GM23338 (cell line): ENCODE measurements around the gene MANSC1. TPM values are rescaled to one million over a fixed set of nuclear protein-coding genes. Genes with fewer than 3 reads are reported as not detected.

Experiments used
- ATAC-seq: fragments of 200-7000 bp; cut with Tn5 transposase; 3 replicates; pipeline ENCODE4 v1.9.1; 2020
- DNase-seq: peaks from one replicate; pipeline ENCODE4 v3.0.0-alpha.2; 2015; ENCODE audit warnings: low spot score
- H2AFZ ChIP-seq: fragments of 200-600 bp; sonication (generic); 2 replicates; pipeline ENCODE4 v1.8.0; 2016; ENCODE audit warnings: antibody characterized with exemption, mild to moderate bottlenecking, moderate library complexity
- H3F3A ChIP-seq: fragments of 200-600 bp; sonication (generic); replicated peaks from 2 replicates; pipeline ENCODE4 v1.8.0; 2017; ENCODE audit warnings: antibody characterized with exemption, mixed run types, low read depth
- H3K27ac ChIP-seq: fragments of 200-600 bp; sonication (generic); 2 replicates; pipeline ENCODE4 v1.6.1; 2016; ENCODE audit warnings: low read depth
- H3K27me3 ChIP-seq: fragments of 200-600 bp; sonication (generic); 2 replicates; pipeline ENCODE4 v1.8.0; 2016; ENCODE audit warnings: mild to moderate bottlenecking, mixed run types, moderate library complexity; ENCODE audit not compliant: insufficient read depth
- H3K36me3 ChIP-seq: fragments of 200-600 bp; sonication (generic); 2 replicates; pipeline ENCODE4 v1.8.0; 2016; ENCODE audit warnings: mild to moderate bottlenecking; ENCODE audit not compliant: insufficient read depth
- H3K4me1 ChIP-seq: fragments of 200-600 bp; sonication (generic); 2 replicates; pipeline ENCODE4 v1.8.0; 2016; ENCODE audit warnings: mild to moderate bottlenecking, moderate library complexity; ENCODE audit not compliant: insufficient read depth
- H3K4me2 ChIP-seq: fragments of 200-600 bp; sonication (generic); 2 replicates; pipeline ENCODE4 v1.7.1; 2017; ENCODE audit warnings: mixed run types
- H3K4me3 ChIP-seq: fragments of 200-600 bp; sonication (generic); 2 replicates; pipeline ENCODE4 v1.6.1; 2016; ENCODE audit warnings: mixed run types
- H3K79me2 ChIP-seq: fragments of 200-600 bp; sonication (generic); replicated peaks from 2 replicates; pipeline ENCODE4 v1.8.0; 2017; ENCODE audit warnings: mild to moderate bottlenecking; ENCODE audit not compliant: insufficient read depth
- H3K9me2 ChIP-seq: fragments of 200-600 bp; sonication (generic); 2 replicates; pipeline ENCODE4 v1.8.0; 2017; ENCODE audit not compliant: insufficient read depth
- H4K20me1 ChIP-seq: fragments of 200-600 bp; sonication (generic); replicated peaks from 2 replicates; pipeline ENCODE4 v1.8.0; 2017; ENCODE audit warnings: mild to moderate bottlenecking; ENCODE audit not compliant: insufficient read depth
- H3K27ac Mint-ChIP-seq: 2 replicates; pipeline ENCODE4 v1.8.0; 2020; ENCODE audit warnings: inconsistent platforms, mild to moderate bottlenecking, moderate library complexity, mixed read lengths
- H3K27me3 Mint-ChIP-seq: 3 replicates; pipeline ENCODE4 v1.8.0; 2022; ENCODE audit warnings: low read depth, mild to moderate bottlenecking, moderate library complexity, mixed read lengths, inconsistent platforms; ENCODE audit not compliant: insufficient read depth, poor library complexity
- H3K36me3 Mint-ChIP-seq: 3 replicates; pipeline ENCODE4 v1.8.0; 2021; ENCODE audit warnings: low read depth, mild to moderate bottlenecking, inconsistent platforms, moderate library complexity, mixed read lengths
- H3K4me1 Mint-ChIP-seq: 3 replicates; pipeline ENCODE4 v1.8.0; 2020; ENCODE audit warnings: mild to moderate bottlenecking, inconsistent platforms, mixed read lengths
- H3K4me3 Mint-ChIP-seq: 3 replicates; pipeline ENCODE4 v1.8.0; 2021; ENCODE audit warnings: moderate library complexity, mild to moderate bottlenecking, inconsistent platforms, mixed read lengths
- H3K9me3 Mint-ChIP-seq: 3 replicates; pipeline ENCODE4 v1.8.0; 2020; ENCODE audit warnings: moderate library complexity, mild to moderate bottlenecking, inconsistent platforms, mixed read lengths
- CREB1 ChIP-seq: fragments of 250-450 bp; sonication (Bioruptor Pico); IDR thresholded peaks from 2 replicates; pipeline ENCODE4 v1.5.0; 2020; ENCODE audit warnings: low read depth, mild to moderate bottlenecking, moderate library complexity
- EZH2 ChIP-seq: fragments of 200-600 bp; sonication (generic); IDR thresholded peaks from one replicate; pipeline ENCODE4 v1.8.0; 2017; ENCODE audit warnings: antibody characterized with exemption, mild to moderate bottlenecking, low read depth; ENCODE audit not compliant: unreplicated experiment
- EZH2phosphoT487 ChIP-seq: fragments of 200-600 bp; sonication (generic); IDR thresholded peaks from one replicate; pipeline ENCODE4 v1.8.1; 2018; ENCODE audit warnings: antibody characterized with exemption; ENCODE audit not compliant: unreplicated experiment
- JUNB ChIP-seq: IDR thresholded peaks from one replicate; pipeline ENCODE4 v1.6.1; 2016; ENCODE audit warnings: antibody characterized with exemption; ENCODE audit not compliant: unreplicated experiment
- NANOG ChIP-seq: IDR thresholded peaks from 2 replicates; pipeline ENCODE4 v1.6.1; 2016; ENCODE audit warnings: antibody characterized with exemption, borderline replicate concordance
- POLR2AphosphoS5 ChIP-seq: IDR thresholded peaks from 2 replicates; pipeline ENCODE4 v1.6.1; 2016; ENCODE audit warnings: antibody characterized with exemption, low read depth
- STAT1 ChIP-seq: IDR thresholded peaks from one replicate; pipeline ENCODE4 v1.6.1; 2016; ENCODE audit warnings: antibody characterized with exemption; ENCODE audit not compliant: unreplicated experiment
- ZNF114 ChIP-seq: fragments of 250-450 bp; sonication (Bioruptor Pico); IDR thresholded peaks from 2 replicates; pipeline ENCODE4 v1.5.0; 2020; ENCODE audit warnings: mild to moderate bottlenecking, moderate library complexity
- ZNF331 ChIP-seq: fragments of 250-450 bp; sonication (Bioruptor Pico); IDR thresholded peaks from 2 replicates; pipeline ENCODE4 v1.5.0; 2020; ENCODE audit warnings: low read depth, mild to moderate bottlenecking, moderate library complexity
- polyA plus RNA-seq: library from polyadenylated mRNA; unstranded; fragments of >200 nt; fragmentation: Nextera tagmentation; extraction: Ambion mirVana; gene quantifications from 2 replicates; pipeline ENCODE4 v1.2.1, GENCODE V29; 2016
- total RNA-seq: library from RNA; depleted of rRNA; stranded (reverse); fragments of >200 nt; shearing (Covaris generic); gene quantifications from 2 replicates; pipeline ENCODE4 v1.2.3, GENCODE V29; 2014
- TF ChIP-seq, protein P1 (sequence below): IDR thresholded peaks from 2 replicates; pipeline ENCODE4 v1.6.1; 2016; ENCODE audit warnings: antibody characterized with exemption
- TF ChIP-seq, protein P2 (sequence below): IDR thresholded peaks from one replicate; pipeline ENCODE4 v1.6.1; 2018; ENCODE audit warnings: antibody characterized with exemption; ENCODE audit not compliant: unreplicated experiment
- TF ChIP-seq, protein P3 (sequence below): fragments of 250-450 bp; sonication (Bioruptor Pico); IDR thresholded peaks from 2 replicates; pipeline ENCODE4 v1.5.0; 2020; ENCODE audit warnings: mild to moderate bottlenecking, moderate library complexity
- TF ChIP-seq, protein P4 (sequence below), 2 experiments: fragments of 200-600 bp in 1 of 2; sonication (generic) in 1 of 2; conservative IDR thresholded peaks; 2 replicates each; pipeline versions ENCODE4 v1.5.1 to v1.6.1; 2016 to 2017; ENCODE audit warnings: antibody characterized with exemption in 2 of 2, low read depth in 2 of 2, mild to moderate bottlenecking in 2 of 2, moderate library complexity in 1 of 2

Gene MANSC1
- total and polyA plus RNA-seq, 2 experiments from 2014 or later = 4.4 to 5.1 TPM

DNA sequence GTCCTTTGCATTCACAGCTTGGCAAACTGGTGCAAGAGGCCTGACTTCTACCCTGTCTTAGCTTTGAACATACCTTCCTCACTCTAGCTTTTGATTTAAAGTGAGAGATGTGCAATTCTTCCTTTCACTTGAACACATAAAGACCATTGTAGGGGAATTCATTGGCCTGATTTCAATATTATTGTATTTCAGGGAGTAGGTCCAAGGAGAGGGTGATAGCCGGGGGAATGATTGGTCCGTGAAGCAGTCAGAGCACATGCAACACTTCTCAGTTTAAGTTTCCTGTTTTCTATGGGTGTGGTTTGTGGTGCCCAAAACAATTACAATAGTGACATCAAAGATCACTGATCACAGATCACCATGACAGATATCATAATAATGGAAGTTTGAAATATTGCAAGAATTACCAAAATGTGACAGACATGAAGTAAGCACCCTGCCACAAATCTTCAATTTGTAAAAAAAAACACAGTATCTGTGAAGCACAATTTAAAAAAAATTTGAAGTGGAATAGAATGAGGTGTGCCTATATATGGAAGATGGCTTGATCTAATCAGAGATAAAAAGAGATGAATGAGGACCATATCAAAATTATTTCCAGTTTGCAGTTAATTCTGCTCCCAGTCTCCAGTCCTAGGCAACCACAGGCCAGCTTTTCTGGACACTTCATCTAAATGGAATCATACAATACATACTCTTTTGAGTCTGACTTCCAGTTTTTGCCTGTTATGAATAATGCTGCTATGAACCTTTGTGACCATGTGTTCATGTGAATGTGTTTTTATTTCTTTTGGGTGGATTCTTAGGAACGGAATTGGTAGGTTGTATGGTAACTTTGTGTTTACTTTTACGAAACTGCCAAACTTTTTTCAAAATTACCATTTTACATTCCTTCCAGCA is 30.0 kb upstream of the MANSC1 start:
- Histone ChIP-seq H3F3A (no peaks in the 10 kb centered on the region), H3K9me2 (no peaks in the 10 kb centered on the region), H3K4me1 (peaks cover 18% of the 10 kb centered on the region), H3K27me3 (no peaks in the 10 kb centered on the region), H3K4me2 (no peak overlapping the region), H2AFZ (no peak overlapping the region), H3K79me2 (no peaks in the 10 kb centered on the region), H4K20me1 (no peaks in the 10 kb centered on the region), H3K27ac (no peak overlapping the region), H3K4me3 (no peak overlapping the region), H3K36me3 (no peaks in the 10 kb centered on the region)
- Mint-ChIP-seq H3K9me3 (peaks cover 9% of the 10 kb centered on the region; the same call in 2 of the 3 replicates), H3K27me3 (no peaks in the 10 kb centered on the region), H3K27ac (no peak overlapping the region), H3K4me3 (no peak overlapping the region), H3K36me3 (peaks cover 22% of the 10 kb centered on the region), H3K4me1 (peaks cover 25% of the 10 kb centered on the region)
- no peak for DNase-seq
- no peak for ATAC-seq
- TF ChIP-seq, protein P1, sequence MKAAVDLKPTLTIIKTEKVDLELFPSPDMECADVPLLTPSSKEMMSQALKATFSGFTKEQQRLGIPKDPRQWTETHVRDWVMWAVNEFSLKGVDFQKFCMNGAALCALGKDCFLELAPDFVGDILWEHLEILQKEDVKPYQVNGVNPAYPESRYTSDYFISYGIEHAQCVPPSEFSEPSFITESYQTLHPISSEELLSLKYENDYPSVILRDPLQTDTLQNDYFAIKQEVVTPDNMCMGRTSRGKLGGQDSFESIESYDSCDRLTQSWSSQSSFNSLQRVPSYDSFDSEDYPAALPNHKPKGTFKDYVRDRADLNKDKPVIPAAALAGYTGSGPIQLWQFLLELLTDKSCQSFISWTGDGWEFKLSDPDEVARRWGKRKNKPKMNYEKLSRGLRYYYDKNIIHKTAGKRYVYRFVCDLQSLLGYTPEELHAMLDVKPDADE = no peak
- TF ChIP-seq, protein P2, sequence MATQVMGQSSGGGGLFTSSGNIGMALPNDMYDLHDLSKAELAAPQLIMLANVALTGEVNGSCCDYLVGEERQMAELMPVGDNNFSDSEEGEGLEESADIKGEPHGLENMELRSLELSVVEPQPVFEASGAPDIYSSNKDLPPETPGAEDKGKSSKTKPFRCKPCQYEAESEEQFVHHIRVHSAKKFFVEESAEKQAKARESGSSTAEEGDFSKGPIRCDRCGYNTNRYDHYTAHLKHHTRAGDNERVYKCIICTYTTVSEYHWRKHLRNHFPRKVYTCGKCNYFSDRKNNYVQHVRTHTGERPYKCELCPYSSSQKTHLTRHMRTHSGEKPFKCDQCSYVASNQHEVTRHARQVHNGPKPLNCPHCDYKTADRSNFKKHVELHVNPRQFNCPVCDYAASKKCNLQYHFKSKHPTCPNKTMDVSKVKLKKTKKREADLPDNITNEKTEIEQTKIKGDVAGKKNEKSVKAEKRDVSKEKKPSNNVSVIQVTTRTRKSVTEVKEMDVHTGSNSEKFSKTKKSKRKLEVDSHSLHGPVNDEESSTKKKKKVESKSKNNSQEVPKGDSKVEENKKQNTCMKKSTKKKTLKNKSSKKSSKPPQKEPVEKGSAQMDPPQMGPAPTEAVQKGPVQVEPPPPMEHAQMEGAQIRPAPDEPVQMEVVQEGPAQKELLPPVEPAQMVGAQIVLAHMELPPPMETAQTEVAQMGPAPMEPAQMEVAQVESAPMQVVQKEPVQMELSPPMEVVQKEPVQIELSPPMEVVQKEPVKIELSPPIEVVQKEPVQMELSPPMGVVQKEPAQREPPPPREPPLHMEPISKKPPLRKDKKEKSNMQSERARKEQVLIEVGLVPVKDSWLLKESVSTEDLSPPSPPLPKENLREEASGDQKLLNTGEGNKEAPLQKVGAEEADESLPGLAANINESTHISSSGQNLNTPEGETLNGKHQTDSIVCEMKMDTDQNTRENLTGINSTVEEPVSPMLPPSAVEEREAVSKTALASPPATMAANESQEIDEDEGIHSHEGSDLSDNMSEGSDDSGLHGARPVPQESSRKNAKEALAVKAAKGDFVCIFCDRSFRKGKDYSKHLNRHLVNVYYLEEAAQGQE = no peak
- TF ChIP-seq, protein P3, sequence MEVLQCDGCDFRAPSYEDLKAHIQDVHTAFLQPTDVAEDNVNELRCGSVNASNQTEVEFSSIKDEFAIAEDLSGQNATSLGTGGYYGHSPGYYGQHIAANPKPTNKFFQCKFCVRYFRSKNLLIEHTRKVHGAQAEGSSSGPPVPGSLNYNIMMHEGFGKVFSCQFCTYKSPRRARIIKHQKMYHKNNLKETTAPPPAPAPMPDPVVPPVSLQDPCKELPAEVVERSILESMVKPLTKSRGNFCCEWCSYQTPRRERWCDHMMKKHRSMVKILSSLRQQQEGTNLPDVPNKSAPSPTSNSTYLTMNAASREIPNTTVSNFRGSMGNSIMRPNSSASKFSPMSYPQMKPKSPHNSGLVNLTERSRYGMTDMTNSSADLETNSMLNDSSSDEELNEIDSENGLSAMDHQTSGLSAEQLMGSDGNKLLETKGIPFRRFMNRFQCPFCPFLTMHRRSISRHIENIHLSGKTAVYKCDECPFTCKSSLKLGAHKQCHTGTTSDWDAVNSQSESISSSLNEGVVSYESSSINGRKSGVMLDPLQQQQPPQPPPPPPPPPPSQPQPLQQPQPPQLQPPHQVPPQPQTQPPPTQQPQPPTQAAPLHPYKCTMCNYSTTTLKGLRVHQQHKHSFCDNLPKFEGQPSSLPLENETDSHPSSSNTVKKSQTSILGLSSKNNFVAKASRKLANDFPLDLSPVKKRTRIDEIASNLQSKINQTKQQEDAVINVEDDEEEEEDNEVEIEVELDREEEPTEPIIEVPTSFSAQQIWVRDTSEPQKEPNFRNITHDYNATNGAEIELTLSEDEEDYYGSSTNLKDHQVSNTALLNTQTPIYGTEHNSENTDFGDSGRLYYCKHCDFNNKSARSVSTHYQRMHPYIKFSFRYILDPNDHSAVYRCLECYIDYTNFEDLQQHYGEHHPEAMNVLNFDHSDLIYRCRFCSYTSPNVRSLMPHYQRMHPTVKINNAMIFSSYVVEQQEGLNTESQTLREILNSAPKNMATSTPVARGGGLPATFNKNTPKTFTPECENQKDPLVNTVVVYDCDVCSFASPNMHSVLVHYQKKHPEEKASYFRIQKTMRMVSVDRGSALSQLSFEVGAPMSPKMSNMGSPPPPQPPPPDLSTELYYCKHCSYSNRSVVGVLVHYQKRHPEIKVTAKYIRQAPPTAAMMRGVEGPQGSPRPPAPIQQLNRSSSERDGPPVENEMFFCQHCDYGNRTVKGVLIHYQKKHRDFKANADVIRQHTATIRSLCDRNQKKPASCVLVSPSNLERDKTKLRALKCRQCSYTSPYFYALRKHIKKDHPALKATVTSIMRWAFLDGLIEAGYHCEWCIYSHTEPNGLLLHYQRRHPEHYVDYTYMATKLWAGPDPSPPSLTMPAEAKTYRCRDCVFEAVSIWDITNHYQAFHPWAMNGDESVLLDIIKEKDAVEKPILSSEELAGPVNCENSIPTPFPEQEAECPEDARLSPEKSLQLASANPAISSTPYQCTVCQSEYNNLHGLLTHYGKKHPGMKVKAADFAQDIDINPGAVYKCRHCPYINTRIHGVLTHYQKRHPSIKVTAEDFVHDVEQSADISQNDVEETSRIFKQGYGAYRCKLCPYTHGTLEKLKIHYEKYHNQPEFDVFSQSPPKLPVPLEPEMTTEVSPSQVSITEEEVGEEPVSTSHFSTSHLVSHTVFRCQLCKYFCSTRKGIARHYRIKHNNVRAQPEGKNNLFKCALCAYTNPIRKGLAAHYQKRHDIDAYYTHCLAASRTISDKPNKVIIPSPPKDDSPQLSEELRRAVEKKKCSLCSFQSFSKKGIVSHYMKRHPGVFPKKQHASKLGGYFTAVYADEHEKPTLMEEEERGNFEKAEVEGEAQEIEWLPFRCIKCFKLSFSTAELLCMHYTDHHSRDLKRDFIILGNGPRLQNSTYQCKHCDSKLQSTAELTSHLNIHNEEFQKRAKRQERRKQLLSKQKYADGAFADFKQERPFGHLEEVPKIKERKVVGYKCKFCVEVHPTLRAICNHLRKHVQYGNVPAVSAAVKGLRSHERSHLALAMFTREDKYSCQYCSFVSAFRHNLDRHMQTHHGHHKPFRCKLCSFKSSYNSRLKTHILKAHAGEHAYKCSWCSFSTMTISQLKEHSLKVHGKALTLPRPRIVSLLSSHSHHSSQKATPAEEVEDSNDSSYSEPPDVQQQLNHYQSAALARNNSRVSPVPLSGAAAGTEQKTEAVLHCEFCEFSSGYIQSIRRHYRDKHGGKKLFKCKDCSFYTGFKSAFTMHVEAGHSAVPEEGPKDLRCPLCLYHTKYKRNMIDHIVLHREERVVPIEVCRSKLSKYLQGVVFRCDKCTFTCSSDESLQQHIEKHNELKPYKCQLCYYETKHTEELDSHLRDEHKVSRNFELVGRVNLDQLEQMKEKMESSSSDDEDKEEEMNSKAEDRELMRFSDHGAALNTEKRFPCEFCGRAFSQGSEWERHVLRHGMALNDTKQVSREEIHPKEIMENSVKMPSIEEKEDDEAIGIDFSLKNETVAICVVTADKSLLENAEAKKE (CRISPR knock-in tag) = no peak
- TF ChIP-seq JUNB = no peak
- no peak for TF ChIP-seq ZNF331 (CRISPR knock-in tag)
- TF ChIP-seq, protein P4, sequence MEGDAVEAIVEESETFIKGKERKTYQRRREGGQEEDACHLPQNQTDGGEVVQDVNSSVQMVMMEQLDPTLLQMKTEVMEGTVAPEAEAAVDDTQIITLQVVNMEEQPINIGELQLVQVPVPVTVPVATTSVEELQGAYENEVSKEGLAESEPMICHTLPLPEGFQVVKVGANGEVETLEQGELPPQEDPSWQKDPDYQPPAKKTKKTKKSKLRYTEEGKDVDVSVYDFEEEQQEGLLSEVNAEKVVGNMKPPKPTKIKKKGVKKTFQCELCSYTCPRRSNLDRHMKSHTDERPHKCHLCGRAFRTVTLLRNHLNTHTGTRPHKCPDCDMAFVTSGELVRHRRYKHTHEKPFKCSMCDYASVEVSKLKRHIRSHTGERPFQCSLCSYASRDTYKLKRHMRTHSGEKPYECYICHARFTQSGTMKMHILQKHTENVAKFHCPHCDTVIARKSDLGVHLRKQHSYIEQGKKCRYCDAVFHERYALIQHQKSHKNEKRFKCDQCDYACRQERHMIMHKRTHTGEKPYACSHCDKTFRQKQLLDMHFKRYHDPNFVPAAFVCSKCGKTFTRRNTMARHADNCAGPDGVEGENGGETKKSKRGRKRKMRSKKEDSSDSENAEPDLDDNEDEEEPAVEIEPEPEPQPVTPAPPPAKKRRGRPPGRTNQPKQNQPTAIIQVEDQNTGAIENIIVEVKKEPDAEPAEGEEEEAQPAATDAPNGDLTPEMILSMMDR (conservative IDR thresholded peaks at IDR 0.05; ENCODE audit: low read depth in 2 of 2) = no peak
- no peak for TF ChIP-seq STAT1
- TF ChIP-seq CREB1 = no peak
- TF ChIP-seq NANOG = no peak
- no peak for TF ChIP-seq EZH2phosphoT487
- no peak for TF ChIP-seq ZNF114 (CRISPR knock-in tag)
- no peak for TF ChIP-seq POLR2AphosphoS5
- no peak for TF ChIP-seq EZH2
